GM21360 (cell line): Measurements from ENCODE around the gene USP5.

Experiments
- ATAC-seq: cut with Tn5 transposase; IDR thresholded peaks from one replicate; pipeline ENCODE4 v1.9.1; 2021; ENCODE audit warnings: mild to moderate bottlenecking, moderate library complexity; ENCODE audit not compliant: unreplicated experiment

The USP5 gene

DNA sequence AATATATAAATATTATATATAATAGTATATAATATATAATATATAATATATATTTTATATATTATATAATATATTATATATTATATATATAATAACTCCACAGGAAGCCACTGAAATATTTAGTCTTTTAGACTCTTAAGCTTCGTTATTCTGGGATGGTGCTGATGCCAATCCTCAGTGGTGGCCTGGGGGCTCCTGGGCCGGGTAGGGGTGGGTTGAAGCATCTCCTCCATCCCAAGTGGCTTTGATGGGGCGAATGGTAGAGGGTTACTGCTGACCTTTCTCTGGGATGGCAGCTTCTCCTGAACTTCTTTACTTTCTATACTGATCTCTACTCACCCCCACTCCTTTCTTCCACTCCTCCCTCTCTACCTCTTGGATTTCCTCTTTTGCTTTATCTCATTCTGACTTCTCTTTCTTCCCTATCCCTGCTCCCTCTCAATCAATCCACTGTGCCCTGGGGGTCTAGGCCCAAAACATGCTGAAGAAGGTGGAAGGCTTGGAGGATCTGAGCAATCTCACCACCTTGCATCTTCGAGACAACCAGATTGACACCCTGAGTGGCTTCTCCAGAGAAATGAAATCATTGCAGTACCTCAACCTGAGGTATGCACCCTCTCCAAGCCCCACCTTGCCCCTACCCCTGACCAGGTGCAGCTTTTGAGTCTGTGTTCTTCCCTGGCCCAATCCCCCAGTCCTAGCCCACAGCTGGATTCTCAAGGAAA lies 57.6 kb downstream of the USP5 start:
- ATAC-seq, result no peak

DNA sequence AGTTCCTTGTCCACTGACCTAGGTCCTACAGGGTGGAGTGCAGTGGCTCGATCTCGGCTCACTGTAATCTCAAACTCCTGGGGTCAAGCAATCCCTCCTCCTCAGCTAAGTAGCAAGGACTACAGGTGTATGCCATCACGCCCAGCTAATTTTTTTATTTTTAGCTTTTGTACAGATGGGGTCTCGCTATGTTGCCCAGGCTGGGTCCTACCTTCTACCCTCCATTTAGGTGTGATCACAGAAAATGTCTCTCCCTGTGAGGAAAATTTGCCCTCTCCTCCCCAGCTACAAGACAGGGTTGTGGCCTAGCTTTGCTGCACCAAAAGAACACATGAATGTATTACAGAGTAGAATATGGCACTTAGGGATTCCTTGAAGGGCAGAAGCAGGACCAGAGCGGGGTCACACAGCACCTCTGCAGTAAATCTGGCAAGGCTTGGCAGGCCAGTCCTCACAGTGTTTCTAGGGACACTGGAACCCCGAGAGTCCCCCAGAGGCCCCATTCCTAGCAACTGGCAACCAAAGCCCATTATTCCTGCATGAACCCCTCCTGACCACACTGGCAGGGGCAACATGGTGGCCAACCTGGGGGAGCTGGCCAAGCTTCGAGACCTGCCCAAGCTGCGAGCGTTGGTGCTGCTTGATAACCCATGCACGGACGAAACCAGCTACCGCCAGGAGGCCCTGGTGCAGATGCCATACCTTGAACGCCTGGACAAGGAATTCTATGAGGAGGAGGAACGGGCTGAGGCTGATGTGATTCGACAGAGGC lies 60.4 kb downstream of the USP5 start:
- no peak for ATAC-seq

DNA sequence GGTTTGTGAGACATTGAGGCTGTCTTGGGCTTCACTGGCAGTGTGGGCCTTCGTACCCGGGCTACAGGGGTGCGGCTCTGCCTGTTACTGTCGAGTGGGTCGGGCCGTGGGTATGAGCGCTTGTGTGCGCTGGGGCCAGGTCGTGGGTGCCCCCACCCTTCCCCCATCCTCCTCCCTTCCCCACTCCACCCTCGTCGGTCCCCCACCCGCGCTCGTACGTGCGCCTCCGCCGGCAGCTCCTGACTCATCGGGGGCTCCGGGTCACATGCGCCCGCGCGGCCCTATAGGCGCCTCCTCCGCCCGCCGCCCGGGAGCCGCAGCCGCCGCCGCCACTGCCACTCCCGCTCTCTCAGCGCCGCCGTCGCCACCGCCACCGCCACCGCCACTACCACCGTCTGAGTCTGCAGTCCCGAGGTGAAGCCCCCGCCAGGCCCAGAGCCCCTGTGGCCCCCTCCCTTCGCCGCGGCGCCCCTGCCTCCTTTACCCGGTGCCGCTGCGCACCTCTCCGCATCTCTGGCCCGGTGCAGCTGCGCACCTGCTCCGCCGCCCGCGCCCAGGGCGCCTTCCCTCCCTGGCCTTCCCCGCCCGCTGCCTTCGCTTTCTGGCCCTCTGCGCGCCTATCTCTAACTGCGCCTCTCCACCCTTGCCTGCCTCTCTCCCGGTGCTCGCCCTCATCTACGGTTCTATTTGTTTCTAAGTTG lies 62.4 kb downstream of the USP5 start, which contains the start of gene ENO2:
Gene ENO2 (plus strand): TSS at position 335 of the 701 bp plus-strand sequence. CDS start 1,253 bp downstream, outside the sequence.
- ATAC-seq, result no peak

DNA sequence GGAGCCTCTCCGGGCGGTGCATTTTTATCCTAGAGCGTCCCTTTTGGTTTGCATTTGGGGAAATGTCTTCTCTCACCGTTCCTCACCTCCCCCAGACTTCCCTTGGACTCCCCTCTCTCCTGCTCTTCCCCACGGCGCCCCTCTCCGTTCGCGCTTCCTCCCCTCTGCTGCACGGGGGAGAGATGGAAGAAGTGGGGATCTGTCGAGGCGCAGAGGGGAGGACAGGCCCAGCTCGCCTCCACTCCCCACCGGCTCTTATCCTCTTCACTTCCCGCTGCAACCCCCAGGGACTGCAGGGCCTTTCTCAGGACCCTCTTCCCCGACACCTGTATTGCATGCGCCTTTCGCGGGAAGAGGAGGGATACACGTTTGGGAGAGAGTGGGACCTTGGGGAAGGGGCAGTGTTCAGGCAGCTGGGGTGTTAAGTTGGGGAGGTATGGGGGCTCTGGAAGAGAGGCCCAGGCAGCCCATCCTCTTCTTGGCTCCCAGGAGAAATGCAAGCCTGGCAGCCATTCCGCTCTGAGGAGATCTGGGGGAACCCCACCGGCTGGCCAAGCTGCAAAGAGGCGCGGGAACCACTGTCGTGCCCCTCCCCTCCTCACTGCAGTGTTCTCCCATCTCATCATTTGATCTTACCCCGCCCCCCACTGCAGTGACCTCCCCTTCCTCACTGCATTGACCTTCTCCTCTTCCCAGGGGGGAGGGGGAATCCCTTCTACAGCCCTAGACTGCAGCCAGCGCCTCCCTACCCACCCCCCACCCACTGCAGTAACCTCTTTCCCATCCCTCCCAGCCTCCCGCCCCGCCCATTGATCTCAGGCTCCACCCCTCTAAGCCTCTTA lies 63.2 kb downstream of the USP5 start:
- no peak for ATAC-seq

DNA sequence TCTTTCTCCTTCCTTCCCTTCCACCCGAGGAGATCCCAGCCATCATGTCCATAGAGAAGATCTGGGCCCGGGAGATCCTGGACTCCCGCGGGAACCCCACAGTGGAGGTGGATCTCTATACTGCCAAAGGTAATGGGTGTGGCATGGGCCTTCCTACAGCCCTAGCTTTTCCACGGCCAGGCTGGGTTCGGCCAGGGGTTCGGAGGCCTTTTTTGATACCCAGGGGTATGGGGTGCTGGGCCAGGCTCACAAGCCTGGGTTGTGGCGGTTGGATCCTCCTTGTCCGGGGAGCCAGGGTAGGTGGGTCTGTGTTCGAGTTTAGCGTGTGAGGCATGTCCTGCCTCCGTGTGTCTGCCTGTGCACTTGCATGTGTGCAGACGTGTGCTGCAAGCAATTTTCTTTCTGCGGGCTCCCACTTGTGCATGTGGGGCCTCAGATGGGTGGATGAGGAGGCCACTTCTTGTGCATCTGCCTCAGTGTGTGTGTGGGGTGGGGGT lies 63.9 kb downstream of the USP5 start:
- no peak for ATAC-seq
